Measurements from ENCODE around the gene PHACTR3. TPM values are rescaled to one million over a fixed set of nuclear protein-coding genes. Genes with fewer than 3 reads are reported as not detected.

PHACTR3 gene
- total RNA-seq, 1 donor from 2014 or later, result 2.1 TPM

- TF ChIP-seq, protein P1, sequence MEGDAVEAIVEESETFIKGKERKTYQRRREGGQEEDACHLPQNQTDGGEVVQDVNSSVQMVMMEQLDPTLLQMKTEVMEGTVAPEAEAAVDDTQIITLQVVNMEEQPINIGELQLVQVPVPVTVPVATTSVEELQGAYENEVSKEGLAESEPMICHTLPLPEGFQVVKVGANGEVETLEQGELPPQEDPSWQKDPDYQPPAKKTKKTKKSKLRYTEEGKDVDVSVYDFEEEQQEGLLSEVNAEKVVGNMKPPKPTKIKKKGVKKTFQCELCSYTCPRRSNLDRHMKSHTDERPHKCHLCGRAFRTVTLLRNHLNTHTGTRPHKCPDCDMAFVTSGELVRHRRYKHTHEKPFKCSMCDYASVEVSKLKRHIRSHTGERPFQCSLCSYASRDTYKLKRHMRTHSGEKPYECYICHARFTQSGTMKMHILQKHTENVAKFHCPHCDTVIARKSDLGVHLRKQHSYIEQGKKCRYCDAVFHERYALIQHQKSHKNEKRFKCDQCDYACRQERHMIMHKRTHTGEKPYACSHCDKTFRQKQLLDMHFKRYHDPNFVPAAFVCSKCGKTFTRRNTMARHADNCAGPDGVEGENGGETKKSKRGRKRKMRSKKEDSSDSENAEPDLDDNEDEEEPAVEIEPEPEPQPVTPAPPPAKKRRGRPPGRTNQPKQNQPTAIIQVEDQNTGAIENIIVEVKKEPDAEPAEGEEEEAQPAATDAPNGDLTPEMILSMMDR (conservative IDR thresholded peaks at IDR 0.05), result no peak
- H3K9me3 Mint-ChIP-seq, result no peaks in the 10 kb centered on the region
- H3K36me3 Mint-ChIP-seq, result no peaks in the 10 kb centered on the region
- no peak overlapping the region for H3K4me3 Mint-ChIP-seq
- peaks cover 40% of the 10 kb centered on the region for H3K27me3 Mint-ChIP-seq
- peaks cover 5% of the 10 kb centered on the region for H3K4me1 Mint-ChIP-seq (ENCODE audit: unreplicated experiment)
- no peak for DNase-seq (ENCODE audit: extremely low spot score, unreplicated experiment)
- H3K27ac Mint-ChIP-seq, result no peak overlapping the region
These were observed 224.9 kb downstream of the PHACTR3 start for GRCh38 chr20:59829054-59829785.

- peaks cover 48% of the 10 kb centered on the region for H3K27me3 Mint-ChIP-seq
- TF ChIP-seq, protein P1 (conservative IDR thresholded peaks at IDR 0.05), result no peak
- H3K4me1 Mint-ChIP-seq (ENCODE audit: unreplicated experiment), result peaks cover 7% of the 10 kb centered on the region
- H3K27ac Mint-ChIP-seq, result peak overlapping the region; percentile 0
- H3K36me3 Mint-ChIP-seq, result no peaks in the 10 kb centered on the region
- H3K4me3 Mint-ChIP-seq, result no peak overlapping the region
- no peaks in the 10 kb centered on the region for H3K9me3 Mint-ChIP-seq
- no peak for DNase-seq (ENCODE audit: extremely low spot score, unreplicated experiment)
These were observed 225.7 kb downstream of the PHACTR3 start for GRCh38 chr20:59829786-59830664.

GRCh38 chr20:59830665-59831023, 226.3 kb downstream of the PHACTR3 start:
- peaks cover 12% of the 10 kb centered on the region for H3K4me1 Mint-ChIP-seq (ENCODE audit: unreplicated experiment)
- no peaks in the 10 kb centered on the region for H3K36me3 Mint-ChIP-seq
- H3K27ac Mint-ChIP-seq, result peak overlapping the region; percentile 64
- peaks cover 49% of the 10 kb centered on the region for H3K27me3 Mint-ChIP-seq
- no peak overlapping the region for H3K4me3 Mint-ChIP-seq
- no peak for DNase-seq (ENCODE audit: extremely low spot score, unreplicated experiment)
- no peaks in the 10 kb centered on the region for H3K9me3 Mint-ChIP-seq
- TF ChIP-seq, protein P1 (conservative IDR thresholded peaks at IDR 0.05), result no peak

DNA sequence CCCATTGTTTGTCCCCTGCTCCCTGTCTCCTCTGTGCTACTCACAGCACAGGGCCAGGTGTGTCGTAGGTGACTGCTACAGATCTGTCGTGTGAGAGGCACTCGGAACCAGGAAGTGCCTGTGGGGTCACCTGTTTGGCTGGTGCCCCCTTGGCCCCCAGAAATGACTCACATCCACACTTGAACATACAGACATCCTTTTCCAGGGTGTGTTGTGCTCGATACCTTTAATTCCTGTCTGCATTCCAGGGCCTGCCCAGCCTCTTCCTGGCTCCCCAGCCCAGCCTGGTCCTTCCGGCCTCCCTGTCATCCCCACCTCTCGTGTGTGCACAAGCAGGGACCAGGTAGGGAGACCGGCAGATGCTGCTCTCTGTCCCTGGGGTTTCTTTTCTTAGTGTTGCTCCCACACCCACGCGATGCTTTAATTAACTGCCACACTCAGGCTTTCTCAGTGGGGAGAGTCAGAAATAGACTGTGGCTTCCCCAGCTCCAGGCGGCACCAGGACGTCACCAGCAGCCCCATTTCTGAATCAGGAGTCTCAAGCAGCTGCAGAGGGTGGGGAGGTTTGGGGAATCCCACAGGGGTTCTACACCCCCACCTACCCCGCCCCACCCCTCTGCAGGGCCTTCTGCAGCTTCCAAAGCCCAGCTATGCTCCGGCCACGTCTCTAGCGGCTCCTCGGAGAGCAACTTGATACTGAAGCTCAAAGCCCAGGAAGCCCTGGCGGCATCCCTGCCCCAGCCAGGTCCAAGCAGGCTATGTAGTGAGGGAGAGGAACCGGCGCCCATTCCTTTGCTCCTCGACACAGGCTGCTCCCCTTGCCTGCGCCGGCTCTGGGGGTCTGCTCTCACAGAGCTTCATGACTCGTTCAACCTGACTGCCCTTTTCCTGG, 226.9 kb downstream of the PHACTR3 start:
- Mint-ChIP-seq H3K4me1 (ENCODE audit: unreplicated experiment) (peaks cover 18% of the 10 kb centered on the region), H3K9me3 (no peaks in the 10 kb centered on the region), H3K27ac (peak overlapping the region; percentile 64), H3K4me3 (no peak overlapping the region), H3K27me3 (peaks cover 55% of the 10 kb centered on the region), H3K36me3 (no peaks in the 10 kb centered on the region)
- TF ChIP-seq, protein P1 (conservative IDR thresholded peaks at IDR 0.05), result no peak
- no peak for DNase-seq (ENCODE audit: extremely low spot score, unreplicated experiment)

- DNase-seq (ENCODE audit: extremely low spot score, unreplicated experiment), result no peak
- TF ChIP-seq, protein P1 (conservative IDR thresholded peaks at IDR 0.05), result no peak
- Mint-ChIP-seq H3K4me3 (no peak overlapping the region), H3K4me1 (ENCODE audit: unreplicated experiment) (peaks cover 16% of the 10 kb centered on the region), H3K27me3 (peaks cover 54% of the 10 kb centered on the region), H3K36me3 (no peaks in the 10 kb centered on the region), H3K27ac (no peak overlapping the region), H3K9me3 (no peaks in the 10 kb centered on the region)
These were observed 227.6 kb downstream of the PHACTR3 start for GRCh38 chr20:59831916-59832270.
